ENCODE data around the gene PFDN5.

- TF ChIP-seq CTCF (conservative IDR thresholded peaks at IDR 0.05; ENCODE audit: low read depth in 2 of 2) (no peak), ZNF462 (CRISPR knock-in tag; IDR thresholded peaks at IDR 0.05) (no peak), EZH2 (IDR thresholded peaks at IDR 0.05; ENCODE audit: low read depth, unreplicated experiment) (no peak), POLR2AphosphoS5 (IDR thresholded peaks at IDR 0.05; ENCODE audit: low read depth) (no peak), REST (IDR thresholded peaks at IDR 0.05; ENCODE audit: unreplicated experiment) (no peak), CREB1 (CRISPR knock-in tag; IDR thresholded peaks at IDR 0.05; ENCODE audit: low read depth) (no peak), STAT1 (IDR thresholded peaks at IDR 0.05; ENCODE audit: unreplicated experiment) (no peak)
Observed at GRCh38 chr12:53332744-53333143, 37.4 kb downstream of the PFDN5 start.

All from GM23338 (cell line).